Upper lobe of left lung (tissue), 6 donors: Measurements from ENCODE around the gene GNB1L. TPM values are rescaled to one million over a fixed set of nuclear protein-coding genes. Genes with fewer than 3 reads are reported as not detected.

Experiments
- ATAC-seq, 2 donors: fragments of 200-7000 bp; cut with Tn5 transposase; one replicate each; pipeline ENCODE4 v1.9.1; 2022; ENCODE audit warnings: mild to moderate bottlenecking in 2 of 2, moderate library complexity in 2 of 2; ENCODE audit not compliant: low FRiP score in 2 of 2
- DNase-seq, 2 donors: peaks; one replicate each; pipeline ENCODE4 v3.0.0-alpha.2; 2019 to 2020
- H3K27ac ChIP-seq, 4 donors: fragments of 200-600 bp; sonication (generic); one replicate each; pipeline ENCODE4 v1.5.1; 2016 to 2019
- H3K27me3 ChIP-seq, 4 donors: fragments of 200-600 bp; sonication (generic); one replicate each; pipeline ENCODE4 v1.5.1; 2017 to 2019
- H3K36me3 ChIP-seq, 4 donors: fragments of 200-600 bp; sonication (generic); one replicate each; pipeline ENCODE4 v1.5.1; 2016 to 2019
- H3K4me1 ChIP-seq, 4 donors: fragments of 200-600 bp; sonication (generic); one replicate each; pipeline ENCODE4 v1.5.1; 2018 to 2019
- H3K4me3 ChIP-seq, 4 donors: fragments of 200-600 bp; sonication (generic); one replicate each; pipeline ENCODE4 v1.5.1; 2017 to 2019; ENCODE audit warnings: mild to moderate bottlenecking in 2 of 4, moderate library complexity in 1 of 4
- H3K9me3 ChIP-seq, 4 donors: fragments of 200-600 bp; sonication (generic); one replicate each; pipeline ENCODE4 v1.5.1; 2018 to 2019
- CTCF ChIP-seq, 6 experiments: fragments of 450-650 bp in 4 of 6; fragments of 200-600 bp in 2 of 6; sonication (generic) in 2 of 6; IDR thresholded peaks; one replicate each; pipeline ENCODE4 v1.5.1; 2016 to 2019; ENCODE audit warnings: antibody characterized with exemption in 6 of 6
- EP300 ChIP-seq, 4 donors: sonication (generic); formaldehyde crosslinking; IDR thresholded peaks; one replicate each; pipeline ENCODE4 v1.5.1; 2017; ENCODE audit warnings: antibody characterized with exemption in 4 of 4, control low read depth in 2 of 4
- POLR2A ChIP-seq, 4 donors: fragments of 450-650 bp; IDR thresholded peaks; one replicate each; pipeline ENCODE4 v1.5.1; 2016 to 2017; ENCODE audit warnings: antibody characterized with exemption in 4 of 4, mild to moderate bottlenecking in 2 of 4
- POLR2AphosphoS5 ChIP-seq, 2 donors: sonication (generic); formaldehyde crosslinking; IDR thresholded peaks; one replicate each; pipeline ENCODE4 v1.5.1; 2017; ENCODE audit warnings: antibody characterized with exemption in 2 of 2
- WGBS, 2 donors: methylation state at CpG; one replicate each; pipeline ENCODE4 v1.1.5; 2017 to 2018; 5-methylcytosine and 5-hydroxymethylcytosine counted together
- total RNA-seq, 6 donors: library from RNA; depleted of rRNA in 4 of 6; stranded (reverse); fragments of >200 nt in 4 of 6; gene quantifications; one replicate each; pipeline versions ENCODE4 v1.1.0 to v1.2.1, GENCODE V29; 2016 to 2021
- donor health status: DM: no; HTN: no; CAD: no; lungs with moderate emphysema.
- donor health status: DM: no; HTN: yes; CAD: no; lungs with severe emphysema.

Gene GNB1L
- total RNA-seq, 6 donors from 2014 or later = 0.78 to 11.1 (median 6.8) TPM

- Histone ChIP-seq H3K27me3 (no peaks in the 10 kb centered on the region), H3K4me1 (peaks cover 23 to 26% (median 26%) of the 10 kb centered on the region in 4 donors), H3K4me3 (no peak overlapping the region), H3K36me3 (no peaks in the 10 kb centered on the region), H3K9me3 (no peaks in the 10 kb centered on the region), H3K27ac (peak overlapping the region in 1 of 4 donors; percentile 13)
- ATAC-seq = no peak
- no peak for TF ChIP-seq POLR2A (IDR thresholded peaks at IDR 0.05)
- no peak for TF ChIP-seq CTCF (IDR thresholded peaks at IDR 0.05)
- no peak for TF ChIP-seq POLR2AphosphoS5 (IDR thresholded peaks at IDR 0.05)
- TF ChIP-seq EP300 (IDR thresholded peaks at IDR 0.05) = no peak
- DNase-seq = no peak
- 82 to 96% methylated on average over 6 to 8 of the region's 8 CpGs for WGBS, 2 donors
These were observed 12.9 kb downstream of the GNB1L start for GRCh38 chr22:19841641-19842392.

GRCh38 chr22:19840955-19841640, 13.6 kb downstream of the GNB1L start:
- H3K4me3 ChIP-seq = no peak overlapping the region

GRCh38 chr22:19840059-19840458, 14.6 kb downstream of the GNB1L start:
- ATAC-seq (peak in 1 of 2 donors; percentile 66), DNase-seq (no peak)
- H3K36me3 ChIP-seq = no peaks in the 10 kb centered on the region
- H3K4me3 ChIP-seq = no peak overlapping the region
- no peak overlapping the region for H3K27ac ChIP-seq
- H3K4me1 ChIP-seq = peaks cover 20 to 21% (median 20%) of the 10 kb centered on the region in 4 donors
- TF ChIP-seq POLR2AphosphoS5 (IDR thresholded peaks at IDR 0.05) = no peak
- no peak for TF ChIP-seq CTCF (IDR thresholded peaks at IDR 0.05)
- no peaks in the 10 kb centered on the region for H3K27me3 ChIP-seq
- no peaks in the 10 kb centered on the region for H3K9me3 ChIP-seq
- WGBS, 2 donors = 70 to 73% methylated on average over 4 of the region's 4 CpGs

More at GRCh38 chr22:19840955-19841640, 13.6 kb downstream of the GNB1L start:
- H3K36me3 ChIP-seq = no peaks in the 10 kb centered on the region
- no peak overlapping the region for H3K27ac ChIP-seq
- no peak for ATAC-seq
- no peaks in the 10 kb centered on the region for H3K27me3 ChIP-seq
- 92 to 93% methylated on average over 6 of the region's 6 CpGs for WGBS, 2 donors
- H3K4me1 ChIP-seq = peaks cover 23 to 26% (median 26%) of the 10 kb centered on the region in 4 donors
- DNase-seq = no peak
- H3K9me3 ChIP-seq = no peaks in the 10 kb centered on the region
- no peak for TF ChIP-seq POLR2A (IDR thresholded peaks at IDR 0.05)
- TF ChIP-seq POLR2AphosphoS5 (IDR thresholded peaks at IDR 0.05) = no peak
- TF ChIP-seq CTCF (IDR thresholded peaks at IDR 0.05) = no peak
- TF ChIP-seq EP300 (IDR thresholded peaks at IDR 0.05) = no peak

- TF ChIP-seq CTCF (IDR thresholded peaks at IDR 0.05) (no peak), POLR2A (IDR thresholded peaks at IDR 0.05) (no peak), EP300 (IDR thresholded peaks at IDR 0.05) (no peak), POLR2AphosphoS5 (IDR thresholded peaks at IDR 0.05) (no peak)
These were observed 16.8 kb downstream of the GNB1L start for GRCh38 chr22:19837915-19838314.

More at GRCh38 chr22:19837915-19838314, 16.8 kb downstream of the GNB1L start:
- Histone ChIP-seq H3K36me3 (no peaks in the 10 kb centered on the region), H3K9me3 (no peaks in the 10 kb centered on the region), H3K4me3 (no peak overlapping the region), H3K27ac (no peak overlapping the region), H3K4me1 (no peaks in the 10 kb centered on the region), H3K27me3 (no peaks in the 10 kb centered on the region)
- no peak for ATAC-seq
- 70 to 77% methylated on average over 6 of the region's 6 CpGs for WGBS, 2 donors
- no peak for DNase-seq
